Stomach (tissue), 9 donors: ENCODE data around the gene ENTR1. TPM values are rescaled to one million over a fixed set of nuclear protein-coding genes. Genes with fewer than 3 reads are reported as not detected.

ENCODE experiments used
- DNase-seq, 2 donors: peaks; one replicate each; pipeline versions ENCODE4 v3.0.0 to v3.0.0-alpha.2; 2013 to 2019
- H3K27ac ChIP-seq, 5 donors: fragments of 200-600 bp in 4 of 5; sonication (generic) in 4 of 5; one replicate each; pipeline ENCODE4 v1.5.1; 2013 to 2019; ENCODE audit warnings: mild to moderate bottlenecking in 1 of 5, moderate library complexity in 1 of 5
- H3K27me3 ChIP-seq, 3 donors: fragments of 200-600 bp; sonication (generic); one replicate each; pipeline ENCODE4 v1.5.1; 2017 to 2019; ENCODE audit warnings: mixed run types in 1 of 3
- H3K36me3 ChIP-seq, 4 donors: fragments of 200-600 bp; sonication (generic); 1 replicate in 3 of 4; 2 replicates in 1 of 4; pipeline ENCODE4 v1.5.1; 2016 to 2019
- H3K4me1 ChIP-seq, 4 donors: fragments of 200-600 bp; sonication (generic); one replicate each; pipeline ENCODE4 v1.5.1; 2016 to 2019
- H3K4me3 ChIP-seq, 4 donors: fragments of 200-600 bp; sonication (generic) in 3 of 4; one replicate each; pipeline ENCODE4 v1.5.1; 2016 to 2019; ENCODE audit warnings: mild to moderate bottlenecking in 1 of 4
- H3K9me3 ChIP-seq, 4 donors: fragments of 200-600 bp; sonication (generic); one replicate each; pipeline ENCODE4 v1.5.1; 2016 to 2019
- CTCF ChIP-seq, 7 experiments: fragments of 450-650 bp in 4 of 7; fragments of 200-600 bp in 3 of 7; sonication (generic) in 3 of 7; IDR thresholded peaks; one replicate each; pipeline ENCODE4 v1.5.1; 2016 to 2019; ENCODE audit warnings: antibody characterized with exemption in 7 of 7, control low read depth in 2 of 7, mild to moderate bottlenecking in 1 of 7
- EP300 ChIP-seq: sonication (generic); formaldehyde crosslinking; IDR thresholded peaks from one replicate; pipeline ENCODE4 v1.6.1; 2017; ENCODE audit warnings: antibody characterized with exemption
- POLR2A ChIP-seq, 4 donors: fragments of 450-650 bp; IDR thresholded peaks; one replicate each; pipeline ENCODE4 v1.6.1; 2016; ENCODE audit warnings: antibody characterized with exemption in 4 of 4, control low read depth in 2 of 4, mild to moderate bottlenecking in 1 of 4, moderate library complexity in 1 of 4
- POLR2AphosphoS5 ChIP-seq, 3 donors: sonication (generic); formaldehyde crosslinking; IDR thresholded peaks; one replicate each; pipeline ENCODE4 v1.6.1; 2016; ENCODE audit warnings: antibody characterized with exemption in 3 of 3
- WGBS, 5 donors: extraction: QIAGEN DNeasy Blood & Tissue Kit in 3 of 5; methylation state at CpG; one replicate each; pipeline versions ENCODE4 v1.1.5 to v1.1.7; 2013 to 2018; 5-methylcytosine and 5-hydroxymethylcytosine counted together
- intact Hi-C: fragments of 100-400 bp; cut with DNase I; formaldehyde crosslinking; loops from one replicate; pipeline ENCODE4 v1.15.1; 2023; ENCODE audit warnings: low total_unique reads
- polyA plus RNA-seq, 3 donors: library from polyadenylated mRNA; stranded (reverse); fragments of 200-250 nt; gene quantifications; one replicate each; pipeline ENCODE4 v1.2.3, GENCODE V29; 2013
- total RNA-seq, 5 donors: library from RNA; depleted of rRNA; stranded (reverse); fragments of >200 nt; gene quantifications; one replicate each; pipeline versions ENCODE4 v1.1.0 to v1.2.3, GENCODE V29; 2014 to 2016
- donor health status: healthy with polysubstance abuse.
- donor health status: Bipolar disorder and iron deficiency.
- donor health status: healthy.

ENTR1 gene
- total and polyA plus RNA-seq, 8 donors, result 20.6 to 184 (median 34.8) TPM

GRCh38 chr9:136379003-136379287, 31.5 kb downstream of the ENTR1 start:
- DNase-seq, result no peak
- WGBS, 5 donors, result 80 to 92% (median 89%) methylated on average over 1 to 18 of the region's 18 CpGs
- peaks cover 34 to 64% (median 62%) of the 10 kb centered on the region in 4 donors for H3K36me3 ChIP-seq
- H3K27ac ChIP-seq, result no peak overlapping the region
- H3K9me3 ChIP-seq, result no peaks in the 10 kb centered on the region
- no peaks in the 10 kb centered on the region for H3K4me1 ChIP-seq
- intact Hi-C loops, result no loop called here
- no peaks in the 10 kb centered on the region for H3K27me3 ChIP-seq
- no peak overlapping the region for H3K4me3 ChIP-seq
- TF ChIP-seq CTCF (IDR thresholded peaks at IDR 0.05) (no peak), POLR2AphosphoS5 (IDR thresholded peaks at IDR 0.05) (no peak)

- WGBS, 5 donors, result 85 to 92% (median 88%) methylated on average over 17 to 28 of the region's 28 CpGs
- no peaks in the 10 kb centered on the region for H3K27me3 ChIP-seq
Observed at GRCh38 chr9:136378170-136379002, 32.0 kb downstream of the ENTR1 start.

GRCh38 chr9:136377341-136378169, 32.9 kb downstream of the ENTR1 start:
- DNase-seq, result no peak
- 78 to 89% (median 86%) methylated on average over 8 to 32 of the region's 32 CpGs for WGBS, 5 donors
- intact Hi-C loops, result no loop called here

More at GRCh38 chr9:136378170-136379002, 32.0 kb downstream of the ENTR1 start:
- no peak for TF ChIP-seq POLR2AphosphoS5 (IDR thresholded peaks at IDR 0.05)
- no peak for TF ChIP-seq CTCF (IDR thresholded peaks at IDR 0.05)
- no peak for TF ChIP-seq EP300
- no peak for TF ChIP-seq POLR2A (IDR thresholded peaks at IDR 0.05)
- H3K27ac ChIP-seq, result no peak overlapping the region
- H3K9me3 ChIP-seq, result no peaks in the 10 kb centered on the region
- H3K4me1 ChIP-seq, result peaks cover 0 to 5% (median 2%) of the 10 kb centered on the region in 4 donors
- H3K4me3 ChIP-seq, result no peak overlapping the region
- no peak for DNase-seq
- intact Hi-C loops, result no loop called here
- H3K36me3 ChIP-seq, result peaks cover 34 to 58% (median 57%) of the 10 kb centered on the region in 4 donors

More at GRCh38 chr9:136377341-136378169, 32.9 kb downstream of the ENTR1 start:
- H3K4me1 ChIP-seq, result peaks cover 6 to 13% (median 10%) of the 10 kb centered on the region in 4 donors
- no peak overlapping the region for H3K4me3 ChIP-seq
- TF ChIP-seq CTCF (IDR thresholded peaks at IDR 0.05) (no peak), EP300 (no peak), POLR2AphosphoS5 (IDR thresholded peaks at IDR 0.05) (no peak), POLR2A (IDR thresholded peaks at IDR 0.05) (no peak)
- H3K27ac ChIP-seq, result no peak overlapping the region
- H3K36me3 ChIP-seq, result peaks cover 26 to 50% (median 49%) of the 10 kb centered on the region in 4 donors
- no peaks in the 10 kb centered on the region for H3K27me3 ChIP-seq
- H3K9me3 ChIP-seq, result no peaks in the 10 kb centered on the region
